ENCODE results near the gene CHMP6. TPM values are rescaled to one million over a fixed set of nuclear protein-coding genes. Genes with fewer than 3 reads are reported as not detected.

Gene CHMP6
- total RNA-seq: 13.6 TPM
- long read RNA-seq, transcript CHMP6-201 (8 exons, 1,664 nt): major isoform, 76 of 86 reads
- long read RNA-seq, partial matches to known transcripts: 4 of 86 reads
- long read RNA-seq, other reads (novel, unspliced or antisense): 6 of 86 reads

GRCh38 chr17:80991645-80992076 lies at the start of gene CHMP6:
Gene CHMP6 (plus strand): TSS chr17:80991841. CDS start chr17:80991919, 78 bp downstream.
- intact Hi-C loops (cut with DNase I): no loop called here
- peak; percentile 88 for DNase-seq
- peak; percentile 78 for ATAC-seq (ENCODE audit: poor library complexity)

GRCh38 chr17:80942423-80943345 lies 49.0 kb upstream of the CHMP6 start:
- peak; percentile 97 for DNase-seq
- ATAC-seq (ENCODE audit: poor library complexity): peak; percentile 95
- intact Hi-C loops (cut with DNase I): no loop called here

- no peak for ATAC-seq (ENCODE audit: poor library complexity)
- intact Hi-C loops (cut with DNase I): no loop called here
- DNase-seq: peak; percentile 25
These were observed 48.1 kb upstream of the CHMP6 start for GRCh38 chr17:80943346-80944145.

GRCh38 chr17:80944326-80944725 lies 47.3 kb upstream of the CHMP6 start:
- ATAC-seq (ENCODE audit: poor library complexity) (no peak), DNase-seq (peak; percentile 32)
- intact Hi-C loops (cut with DNase I): no loop called here

- DNase-seq (peak; percentile 24), ATAC-seq (ENCODE audit: poor library complexity) (no peak)
- intact Hi-C loops (cut with DNase I): no loop called here
These were observed 45.9 kb upstream of the CHMP6 start for GRCh38 chr17:80945736-80946135.

- DNase-seq (no peak), ATAC-seq (ENCODE audit: poor library complexity) (no peak)
- intact Hi-C loops (cut with DNase I): no loop called here
These were observed 45.2 kb upstream of the CHMP6 start for GRCh38 chr17:80946449-80946848.

GRCh38 chr17:80947200-80947940 lies 44.3 kb upstream of the CHMP6 start:
- no peak for ATAC-seq (ENCODE audit: poor library complexity)
- intact Hi-C loops (cut with DNase I): no loop called here
- DNase-seq: peak; percentile 27

- DNase-seq: peak; percentile 40
- intact Hi-C loops (cut with DNase I): no loop called here
- peak; percentile 32 for ATAC-seq (ENCODE audit: poor library complexity)
These were observed 43.3 kb upstream of the CHMP6 start for GRCh38 chr17:80948019-80948975.

GRCh38 chr17:80948976-80949450 lies 42.6 kb upstream of the CHMP6 start:
- intact Hi-C loops (cut with DNase I): no loop called here
- peak; percentile 23 for DNase-seq
- no peak for ATAC-seq (ENCODE audit: poor library complexity)

- DNase-seq: peak; percentile 40
- intact Hi-C loops (cut with DNase I): no loop called here
- peak; percentile 23 for ATAC-seq (ENCODE audit: poor library complexity)
These were observed 41.9 kb upstream of the CHMP6 start for GRCh38 chr17:80949451-80950421.

- no peak for ATAC-seq (ENCODE audit: poor library complexity)
- intact Hi-C loops (cut with DNase I): no loop called here
- DNase-seq: peak; percentile 22
These were observed 41.0 kb upstream of the CHMP6 start for GRCh38 chr17:80950466-80951120.

GRCh38 chr17:80951121-80952090 lies 40.2 kb upstream of the CHMP6 start:
- ATAC-seq (ENCODE audit: poor library complexity) (no peak), DNase-seq (peak; percentile 32)
- intact Hi-C loops (cut with DNase I): no loop called here

GRCh38 chr17:80952291-80952690 lies 39.4 kb upstream of the CHMP6 start:
- intact Hi-C loops (cut with DNase I): no loop called here
- ATAC-seq (ENCODE audit: poor library complexity) (no peak), DNase-seq (peak; percentile 24)

GRCh38 chr17:80953471-80954315 lies 37.9 kb upstream of the CHMP6 start:
- no peak for ATAC-seq (ENCODE audit: poor library complexity)
- peak; percentile 35 for DNase-seq
- intact Hi-C loops (cut with DNase I): no loop called here

Data from Right ventricle myocardium superior (tissue), 1 donor.